Smooth muscle cell (in vitro differentiated cells): ENCODE data around the gene LRRN2. TPM values are rescaled to one million over a fixed set of nuclear protein-coding genes. Genes with fewer than 3 reads are reported as not detected.
"Not testable (repeated sequence)": the region's sequence is repeated elsewhere in the genome, so short reads cannot be mapped to it uniquely, and the experiment has no call there.

Experiments used
- DNase-seq: peaks from one replicate; lab custom pipeline; 2025; ENCODE audit not compliant: unreplicated experiment; lab: John Stamatoyannopoulos, UW
- H2AFZ ChIP-seq: fragments of 200-600 bp; sonication (generic); 2 replicates; pipeline ENCODE4 v1.6.0; 2016; ENCODE audit warnings: antibody characterized with exemption, low read depth, mild to moderate bottlenecking
- H3F3A ChIP-seq: fragments of 200-600 bp; sonication (generic); 2 replicates; pipeline ENCODE4 v1.6.0; 2017; ENCODE audit warnings: antibody characterized with exemption, low read depth
- H3K27ac ChIP-seq: fragments of 200-600 bp; sonication (generic); 2 replicates; pipeline ENCODE4 v1.5.1; 2016; ENCODE audit warnings: low read depth, mild to moderate bottlenecking
- H3K27me3 ChIP-seq: fragments of 200-600 bp; sonication (generic); 2 replicates; pipeline ENCODE4 v1.6.1; 2016; ENCODE audit warnings: low read depth, mild to moderate bottlenecking
- H3K36me3 ChIP-seq: fragments of 200-600 bp; sonication (generic); 2 replicates; pipeline ENCODE4 v1.5.1; 2016; ENCODE audit warnings: low read depth
- H3K4me1 ChIP-seq: fragments of 200-600 bp; sonication (generic); 2 replicates; pipeline ENCODE4 v1.5.1; 2016; ENCODE audit warnings: low read depth
- H3K4me2 ChIP-seq: fragments of 200-600 bp; sonication (generic); 2 replicates; pipeline ENCODE4 v1.6.0; 2016; ENCODE audit warnings: mild to moderate bottlenecking
- H3K4me3 ChIP-seq: fragments of 200-600 bp; sonication (generic); 2 replicates; pipeline ENCODE4 v1.5.1; 2016; ENCODE audit warnings: mild to moderate bottlenecking
- H3K79me2 ChIP-seq: fragments of 200-600 bp; sonication (generic); 2 replicates; pipeline ENCODE4 v1.6.0; 2016; ENCODE audit warnings: low read depth, mild to moderate bottlenecking
- H3K9ac ChIP-seq: fragments of 200-600 bp; sonication (generic); 2 replicates; pipeline ENCODE4 v1.6.0; 2016; ENCODE audit warnings: low read depth
- H3K9me3 ChIP-seq: fragments of 200-600 bp; sonication (generic); replicated peaks from 2 replicates; pipeline ENCODE4 v1.5.1; 2016; ENCODE audit warnings: low read depth
- H4K20me1 ChIP-seq: fragments of 200-600 bp; sonication (generic); 2 replicates; pipeline ENCODE4 v1.6.0; 2016; ENCODE audit warnings: low read depth
- WGBS: methylation state at CpG from one replicate; pipeline ENCODE4 v1.1.7; 2016; ENCODE audit warnings: low lambda C conversion rate; 5-methylcytosine and 5-hydroxymethylcytosine counted together
- polyA plus RNA-seq: library from polyadenylated mRNA; unstranded; fragments of >200 nt; fragmentation: Nextera tagmentation; extraction: Ambion mirVana; gene quantifications from 2 replicates; pipeline ENCODE4 v1.2.1, GENCODE V29; 2016
- total RNA-seq: library from RNA; depleted of rRNA; stranded (reverse); fragments of >200 nt; gene quantifications from 2 replicates; pipeline ENCODE4 v1.2.3, GENCODE V29; 2014
- TF ChIP-seq, protein P1 (sequence below): fragments of 200-600 bp; sonication (generic); IDR thresholded peaks from 2 replicates; pipeline ENCODE4 v1.5.1; 2017; ENCODE audit warnings: borderline replicate concordance, mild to moderate bottlenecking, antibody characterized with exemption; ENCODE audit not compliant: insufficient read depth, poor library complexity, severe bottlenecking

The LRRN2 gene
- total and polyA plus RNA-seq, 2 experiments from 2014 or later, result 1.3 to 2.4 TPM

DNA sequence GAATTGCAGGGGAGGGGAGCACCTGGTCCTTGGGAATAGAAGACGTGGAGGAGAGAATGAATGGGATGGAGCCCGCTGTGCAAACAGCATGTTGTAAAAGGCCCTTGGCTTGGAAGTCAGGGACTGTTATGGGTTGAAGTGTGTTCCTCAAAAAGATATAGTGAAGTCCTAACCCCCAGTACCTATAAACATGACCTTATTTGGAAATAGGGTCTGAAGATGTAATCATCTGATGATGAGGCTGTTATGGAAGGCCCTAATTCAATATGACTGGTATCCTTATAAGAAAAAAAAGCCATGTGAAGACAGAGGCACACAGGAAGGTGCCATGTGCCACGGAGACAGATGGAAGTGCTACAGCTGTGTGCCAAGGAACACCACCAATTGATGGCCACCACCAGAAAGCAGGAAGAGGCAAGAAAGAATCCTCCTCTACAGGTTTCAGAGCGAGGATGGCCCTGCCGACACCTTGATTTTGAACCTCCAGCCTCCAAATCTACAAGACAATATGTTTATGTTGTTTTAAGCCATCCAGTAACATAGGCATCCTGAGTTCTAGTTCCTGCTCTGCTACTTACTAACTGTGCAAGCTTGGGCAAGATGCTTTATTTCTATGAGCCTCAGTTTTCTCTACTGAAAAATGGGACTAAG lies 51.2 kb downstream of the LRRN2 start:
- Histone ChIP-seq H2AFZ (no peak overlapping the region), H3K4me1 (peaks cover 13% of the 10 kb centered on the region)
- WGBS, result 93% methylated on average over 5 of the region's 5 CpGs

DNA sequence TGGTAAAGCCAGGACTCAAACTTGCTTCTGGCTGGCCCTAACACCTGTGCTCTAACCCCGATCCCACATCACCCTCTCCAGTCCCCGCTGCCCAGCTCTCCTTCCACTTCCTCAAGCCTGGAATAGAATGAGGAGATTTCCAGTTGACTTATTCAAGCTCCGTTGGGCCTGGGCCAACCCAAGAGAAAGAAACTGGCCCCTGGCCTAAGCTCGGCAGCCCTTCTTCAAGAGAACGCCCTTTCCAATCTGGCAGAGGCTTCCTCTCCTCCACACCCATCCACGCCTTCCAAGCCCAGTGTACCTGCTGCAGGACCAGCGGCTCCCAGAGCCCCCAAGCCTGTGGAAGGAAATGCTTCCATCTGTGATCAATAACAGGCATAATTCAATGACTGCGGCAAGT lies 51.9 kb downstream of the LRRN2 start:
- H3K4me2 ChIP-seq, result no peak overlapping the region
- H3K27ac ChIP-seq, result no peak overlapping the region
- no peak for DNase-seq
- no peaks in the 10 kb centered on the region for H4K20me1 ChIP-seq
- TF ChIP-seq, protein P1, sequence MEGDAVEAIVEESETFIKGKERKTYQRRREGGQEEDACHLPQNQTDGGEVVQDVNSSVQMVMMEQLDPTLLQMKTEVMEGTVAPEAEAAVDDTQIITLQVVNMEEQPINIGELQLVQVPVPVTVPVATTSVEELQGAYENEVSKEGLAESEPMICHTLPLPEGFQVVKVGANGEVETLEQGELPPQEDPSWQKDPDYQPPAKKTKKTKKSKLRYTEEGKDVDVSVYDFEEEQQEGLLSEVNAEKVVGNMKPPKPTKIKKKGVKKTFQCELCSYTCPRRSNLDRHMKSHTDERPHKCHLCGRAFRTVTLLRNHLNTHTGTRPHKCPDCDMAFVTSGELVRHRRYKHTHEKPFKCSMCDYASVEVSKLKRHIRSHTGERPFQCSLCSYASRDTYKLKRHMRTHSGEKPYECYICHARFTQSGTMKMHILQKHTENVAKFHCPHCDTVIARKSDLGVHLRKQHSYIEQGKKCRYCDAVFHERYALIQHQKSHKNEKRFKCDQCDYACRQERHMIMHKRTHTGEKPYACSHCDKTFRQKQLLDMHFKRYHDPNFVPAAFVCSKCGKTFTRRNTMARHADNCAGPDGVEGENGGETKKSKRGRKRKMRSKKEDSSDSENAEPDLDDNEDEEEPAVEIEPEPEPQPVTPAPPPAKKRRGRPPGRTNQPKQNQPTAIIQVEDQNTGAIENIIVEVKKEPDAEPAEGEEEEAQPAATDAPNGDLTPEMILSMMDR, result no peak
- no peak overlapping the region for H3K4me3 ChIP-seq
- no peaks in the 10 kb centered on the region for H3K36me3 ChIP-seq
- 95% methylated on average over 8 of the region's 8 CpGs for WGBS
- H3F3A ChIP-seq, result no peaks in the 10 kb centered on the region
- no peaks in the 10 kb centered on the region for H3K27me3 ChIP-seq
- H2AFZ ChIP-seq, result no peak overlapping the region
- H3K79me2 ChIP-seq, result no peaks in the 10 kb centered on the region
- peaks cover 13% of the 10 kb centered on the region for H3K4me1 ChIP-seq
- H3K9me3 ChIP-seq, result no peaks in the 10 kb centered on the region
- no peak overlapping the region for H3K9ac ChIP-seq

More for the DNA sequence above, 51.2 kb downstream of the LRRN2 start:
- H3K9ac ChIP-seq, result no peak overlapping the region
- H3K27me3 ChIP-seq, result no peaks in the 10 kb centered on the region
- DNase-seq, result no peak
- H4K20me1 ChIP-seq, result no peaks in the 10 kb centered on the region
- no peaks in the 10 kb centered on the region for H3K36me3 ChIP-seq
- H3K4me2 ChIP-seq, result no peak overlapping the region
- TF ChIP-seq, protein P1, result no peak
- H3F3A ChIP-seq, result no peaks in the 10 kb centered on the region
- H3K79me2 ChIP-seq, result no peaks in the 10 kb centered on the region
- no peaks in the 10 kb centered on the region for H3K9me3 ChIP-seq
- H3K27ac ChIP-seq, result no peak overlapping the region
- no peak overlapping the region for H3K4me3 ChIP-seq

DNA sequence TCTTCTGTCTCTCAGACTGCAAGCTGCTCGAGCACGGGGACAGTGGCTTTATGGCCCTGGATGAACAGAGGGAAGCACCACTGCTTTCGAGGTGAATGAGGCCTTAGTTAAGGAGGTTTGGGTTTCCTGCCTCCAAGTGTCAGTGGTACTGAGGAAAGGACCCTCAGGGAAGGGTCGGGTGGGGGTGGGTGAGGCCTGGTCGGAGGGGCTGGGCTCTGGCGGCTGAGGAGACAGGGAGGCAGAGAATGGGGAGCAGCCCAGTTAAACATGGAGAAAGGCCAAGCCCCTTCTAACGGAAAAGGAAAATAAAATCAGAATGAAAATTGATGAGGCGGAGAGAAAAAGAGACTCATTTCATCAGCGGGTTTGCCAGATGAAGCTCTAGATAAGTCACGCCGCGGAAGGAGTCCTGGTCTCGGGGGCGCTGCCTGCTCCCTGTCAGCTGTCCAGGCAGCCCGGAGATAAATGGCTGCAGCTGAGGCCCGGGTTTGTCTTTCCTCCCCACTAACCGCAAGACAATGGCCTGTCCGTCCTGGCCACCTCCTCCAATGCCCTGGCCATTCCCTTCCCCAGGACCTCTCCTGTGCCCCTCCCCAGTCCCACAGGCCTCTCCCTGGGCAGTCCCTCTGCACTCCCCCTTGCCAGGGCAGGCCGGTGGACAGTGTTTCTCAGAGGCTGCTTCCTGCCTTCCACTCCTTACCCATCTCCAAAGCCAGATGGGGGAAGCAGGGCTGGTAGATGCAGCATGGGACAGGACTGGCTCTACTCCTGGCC lies 55.2 kb downstream of the LRRN2 start:
- Histone ChIP-seq H3K27me3 (no peaks in the 10 kb centered on the region), H3K4me3 (no peak overlapping the region), H3K79me2 (no peaks in the 10 kb centered on the region), H3K4me2 (no peak overlapping the region), H2AFZ (no peak overlapping the region), H3F3A (no peaks in the 10 kb centered on the region), H4K20me1 (no peaks in the 10 kb centered on the region), H3K36me3 (no peaks in the 10 kb centered on the region), H3K4me1 (no peaks in the 10 kb centered on the region), H3K9ac (no peak overlapping the region), H3K27ac (no peak overlapping the region), H3K9me3 (no peaks in the 10 kb centered on the region)
- no peak for DNase-seq
- TF ChIP-seq, protein P1, result no peak
- 57% methylated on average over 19 of the region's 19 CpGs for WGBS

DNA sequence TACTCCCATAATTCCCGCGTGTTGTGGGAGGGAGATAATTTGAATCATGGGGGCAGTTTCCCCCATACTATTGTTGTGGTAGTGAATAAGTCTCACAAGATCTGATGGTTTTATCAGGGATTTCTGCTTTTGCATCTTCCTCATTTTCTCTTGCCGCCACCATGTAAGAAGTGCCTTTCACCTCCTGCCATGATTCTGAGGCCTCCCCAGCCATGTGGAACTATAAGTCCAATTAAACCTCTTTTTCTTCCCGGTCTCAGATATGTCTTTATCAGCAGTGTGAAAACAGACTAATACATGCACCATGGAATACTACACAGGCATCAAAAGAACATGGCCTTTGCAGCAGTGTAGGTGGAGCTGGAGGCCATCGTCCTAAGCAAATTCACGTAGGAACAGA lies 56.1 kb downstream of the LRRN2 start:
- not testable (repeated sequence) for H3K79me2 ChIP-seq, H3K9ac ChIP-seq, H2AFZ ChIP-seq, H3K27ac ChIP-seq, H3K36me3 ChIP-seq, H3K27me3 ChIP-seq, H3K4me1 ChIP-seq, DNase-seq, H4K20me1 ChIP-seq, H3F3A ChIP-seq, H3K4me3 ChIP-seq, H3K4me2 ChIP-seq, H3K9me3 ChIP-seq
- 94% methylated on average over 6 of the region's 6 CpGs for WGBS
